MG63 (cell line): Measurements from ENCODE around the gene NOL11. TPM values are rescaled to one million over a fixed set of nuclear protein-coding genes. Genes with fewer than 3 reads are reported as not detected.

Experiments used
- DNase-seq: peaks from one replicate; pipeline ENCODE4 v3.0.0-alpha.2; 2020
- H3K27me3 ChIP-seq: fragments of 250-450 bp; sonication (Bioruptor Pico); 2 replicates; pipeline ENCODE4 v1.5.1; 2020; ENCODE audit warnings: mild to moderate bottlenecking, moderate library complexity
- H3K36me3 ChIP-seq: fragments of 250-450 bp; sonication (Bioruptor Pico); 2 replicates; pipeline ENCODE4 v1.5.1; 2020; ENCODE audit warnings: mild to moderate bottlenecking, moderate library complexity
- H3K4me3 ChIP-seq: fragments of 250-450 bp; sonication (Bioruptor Pico); 2 replicates; pipeline ENCODE4 v1.5.1; 2020; ENCODE audit warnings: mild to moderate bottlenecking, moderate library complexity
- H3K9me3 ChIP-seq: fragments of 250-450 bp; sonication (Bioruptor Pico); 2 replicates; pipeline ENCODE4 v1.5.1; 2020; ENCODE audit warnings: mild to moderate bottlenecking, moderate library complexity
- total RNA-seq: library from RNA; depleted of rRNA; stranded (reverse); fragments of >200 nt; shearing (Covaris generic); gene quantifications from 2 replicates; pipeline ENCODE4 v1.2.3, GENCODE V29; 2014; ENCODE audit warnings: low replicate concordance; rRNA removed

Gene NOL11
- total RNA-seq, 1 experiment from 2014 or later, result 125 TPM

DNA sequence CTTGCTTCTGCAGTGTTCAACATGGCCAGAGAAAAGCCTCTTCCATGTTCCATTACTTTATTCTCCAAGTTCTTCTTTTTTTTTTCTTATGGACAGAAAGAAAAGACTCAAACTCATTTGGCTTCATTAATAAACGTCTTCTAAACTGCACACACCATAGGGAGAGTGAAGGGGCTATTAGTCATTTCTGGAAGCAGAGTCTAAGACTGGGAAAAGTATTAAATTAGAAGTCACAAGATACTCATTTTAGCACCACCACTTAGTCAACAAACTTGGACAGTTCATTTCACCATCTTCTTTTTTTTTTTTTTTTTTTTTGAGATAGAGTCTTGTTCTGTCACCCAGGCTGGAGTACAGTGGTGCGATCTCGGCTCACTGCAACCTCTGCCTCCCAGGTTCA lies 52.8 kb downstream of the NOL11 start:
- H3K4me3 ChIP-seq, result no peak overlapping the region
- no peaks in the 10 kb centered on the region for H3K9me3 ChIP-seq
- H3K27me3 ChIP-seq, result no peaks in the 10 kb centered on the region
- no peak for DNase-seq
- no peaks in the 10 kb centered on the region for H3K36me3 ChIP-seq

DNA sequence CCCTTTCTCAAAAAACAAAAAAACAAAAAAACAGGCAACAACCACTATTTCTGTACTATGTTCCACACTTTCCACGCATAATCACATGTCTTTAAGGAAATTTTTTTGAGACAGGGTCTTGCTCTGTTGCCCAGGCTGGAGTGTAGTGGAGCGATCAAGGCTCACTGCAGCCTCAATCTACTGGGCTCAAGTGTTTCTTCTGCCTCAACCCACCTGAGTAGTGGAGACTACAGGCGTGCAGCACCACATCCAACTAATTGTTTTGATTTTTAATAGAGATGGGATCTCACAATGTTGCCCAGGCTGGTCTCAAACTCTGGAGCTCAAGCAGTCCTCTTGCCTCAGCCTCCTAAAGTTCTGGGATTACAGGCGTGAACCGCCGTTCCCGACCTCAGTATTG lies 54.9 kb downstream of the NOL11 start:
- DNase-seq, result no peak
- Histone ChIP-seq H3K4me3 (no peak overlapping the region), H3K27me3 (no peaks in the 10 kb centered on the region), H3K36me3 (no peaks in the 10 kb centered on the region), H3K9me3 (no peaks in the 10 kb centered on the region)

DNA sequence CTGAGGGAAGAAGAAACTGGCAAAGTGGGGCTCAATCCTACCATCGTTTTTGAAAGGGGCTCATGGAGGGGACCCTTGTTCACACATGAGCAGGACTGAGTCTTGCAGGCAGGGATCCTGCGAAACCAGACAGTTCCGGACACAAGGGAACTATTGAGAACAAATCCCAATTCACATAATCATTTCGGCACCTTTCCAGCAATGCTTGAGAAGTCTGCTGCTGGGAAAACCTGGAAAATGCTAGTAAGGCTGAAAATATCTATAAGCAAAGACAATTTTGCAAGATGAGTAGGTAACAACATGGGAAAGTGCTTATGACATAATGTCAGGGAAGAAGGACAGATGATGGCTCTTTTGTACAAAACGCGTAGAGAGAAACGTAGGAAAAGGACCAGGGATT lies 55.5 kb downstream of the NOL11 start:
- H3K27me3 ChIP-seq, result no peaks in the 10 kb centered on the region
- no peaks in the 10 kb centered on the region for H3K36me3 ChIP-seq
- DNase-seq, result no peak
- H3K4me3 ChIP-seq, result no peak overlapping the region
- no peaks in the 10 kb centered on the region for H3K9me3 ChIP-seq

DNA sequence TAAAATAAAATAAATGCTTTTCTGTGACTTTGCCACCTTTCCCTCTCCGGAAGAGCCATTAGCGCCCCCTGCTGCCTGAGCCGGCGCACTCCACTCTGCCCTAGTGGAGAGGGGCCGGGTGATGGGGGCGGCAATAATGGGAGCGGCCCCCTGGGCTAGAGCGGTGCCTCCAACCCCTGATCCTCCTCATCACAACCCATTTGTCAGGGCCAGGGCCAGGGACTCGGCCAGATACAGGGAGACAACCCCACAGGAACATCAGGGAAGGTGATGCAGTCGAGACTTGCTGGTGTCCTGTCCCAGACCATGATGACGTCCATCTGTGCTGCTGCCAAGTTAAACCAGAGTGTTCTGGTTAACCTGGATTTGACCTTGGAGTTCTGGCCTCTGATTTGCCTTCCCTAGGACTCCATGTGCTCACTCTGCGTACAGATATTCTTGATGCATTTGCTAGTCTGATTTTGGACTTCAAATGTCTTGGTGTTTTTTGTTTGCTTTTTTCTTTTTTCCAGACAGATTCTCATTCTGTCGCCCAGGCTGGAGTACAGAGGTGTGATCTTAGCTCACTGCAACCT lies 61.4 kb downstream of the NOL11 start:
- H3K4me3 ChIP-seq, result no peak overlapping the region
- no peaks in the 10 kb centered on the region for H3K9me3 ChIP-seq
- H3K36me3 ChIP-seq, result no peaks in the 10 kb centered on the region
- H3K27me3 ChIP-seq, result no peaks in the 10 kb centered on the region
- DNase-seq, result peak; percentile 15

DNA sequence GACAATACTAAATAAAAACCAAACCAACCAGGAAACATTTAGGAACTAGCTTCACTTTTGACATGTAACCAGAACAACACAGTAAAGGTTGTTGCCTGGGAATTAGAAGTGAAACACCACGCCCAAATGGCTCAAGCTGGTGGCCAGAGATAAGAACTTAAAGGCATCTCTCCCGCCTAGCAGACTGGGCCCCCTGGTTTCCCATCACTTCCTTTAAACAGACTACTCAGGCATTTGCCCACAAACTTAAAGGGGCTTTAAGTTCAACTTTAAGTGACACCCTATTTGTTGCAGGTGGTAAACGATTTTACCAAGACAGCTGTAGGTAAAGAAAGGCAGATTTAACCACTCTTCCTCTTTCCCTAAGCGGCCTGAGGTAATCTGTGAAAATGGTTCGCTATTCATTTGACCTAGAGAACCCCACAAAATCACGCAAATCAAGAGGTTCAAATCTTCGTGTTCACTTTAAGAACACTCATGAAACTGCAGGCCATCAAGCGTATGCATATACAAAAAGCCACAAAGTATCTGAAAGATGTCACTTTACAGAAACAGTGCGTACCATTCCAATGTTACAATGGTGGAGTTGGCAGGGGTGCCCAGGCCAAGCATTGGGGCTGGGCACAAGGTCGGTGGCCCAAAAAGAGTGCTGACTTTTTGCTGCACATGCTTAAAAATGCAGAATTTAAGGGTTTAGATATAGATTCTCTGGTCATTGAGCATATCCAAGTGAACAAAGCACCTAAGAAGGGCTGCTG lies 66.8 kb downstream of the NOL11 start:
- Histone ChIP-seq H3K4me3 (no peak overlapping the region), H3K9me3 (no peaks in the 10 kb centered on the region), H3K27me3 (peaks cover 4% of the 10 kb centered on the region; the same call in 1 of the 2 replicates), H3K36me3 (no peaks in the 10 kb centered on the region)
- no peak for DNase-seq

DNA sequence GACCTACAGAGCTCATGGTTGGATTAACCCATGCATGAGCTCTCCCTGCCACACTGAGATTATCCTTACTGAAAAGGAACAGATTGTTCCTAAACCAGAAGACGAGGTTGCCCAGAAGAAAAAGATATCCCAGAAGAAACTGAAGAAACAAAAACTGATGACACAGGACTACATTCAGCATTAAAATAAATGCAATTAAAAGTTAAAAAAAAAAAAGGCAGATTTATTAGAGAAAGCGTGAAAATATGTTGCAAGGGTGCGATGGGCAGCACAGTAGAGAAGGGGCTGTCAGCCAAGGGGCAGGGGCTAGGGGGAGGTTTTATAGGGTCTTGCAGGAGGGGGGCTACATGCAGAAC lies 67.4 kb downstream of the NOL11 start:
- no peak overlapping the region for H3K4me3 ChIP-seq
- no peaks in the 10 kb centered on the region for H3K9me3 ChIP-seq
- no peaks in the 10 kb centered on the region for H3K36me3 ChIP-seq
- DNase-seq, result no peak
- peaks cover 4% of the 10 kb centered on the region; the same call in 1 of the 2 replicates for H3K27me3 ChIP-seq

DNA sequence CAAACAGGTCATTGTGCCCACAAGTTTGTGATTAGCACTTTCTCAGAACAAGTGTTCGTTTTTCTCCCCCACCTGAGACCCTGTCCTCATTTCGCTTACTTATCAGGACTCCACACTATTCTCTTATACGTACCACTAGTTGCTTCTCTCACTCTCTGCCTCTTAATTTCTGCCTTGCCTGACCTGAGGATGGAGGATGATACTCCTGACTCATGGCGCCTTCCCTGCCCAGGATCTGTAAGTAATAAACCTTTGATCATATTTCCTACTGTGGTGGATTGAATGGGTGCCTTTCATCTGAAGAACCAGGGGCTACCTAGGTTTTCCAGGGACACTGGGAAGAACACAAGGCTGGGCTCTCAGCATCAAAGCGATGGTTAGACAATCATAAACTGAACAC lies 67.8 kb downstream of the NOL11 start:
- H3K36me3 ChIP-seq, result no peaks in the 10 kb centered on the region
- DNase-seq, result no peak
- H3K27me3 ChIP-seq, result peaks cover 4% of the 10 kb centered on the region; the same call in 1 of the 2 replicates
- no peak overlapping the region for H3K4me3 ChIP-seq
- no peaks in the 10 kb centered on the region for H3K9me3 ChIP-seq

Other genes with a start within 250 kb of the NOL11 start
- gene BPTF, start 107.6 kb downstream of the NOL11 start, total RNA-seq, result 9.2 and 17.2 TPM in 2 replicates